Erythroblast (primary cell): ENCODE measurements around the gene MTAP.

Source experiments
- DNase-seq, 2 experiments: peaks; one replicate each; lab custom pipeline; 2025; lab: John Stamatoyannopoulos, UW
- GATA1 ChIP-seq: IDR thresholded peaks from 2 replicates; pipeline ENCODE4 v1.6.1; 2011; ENCODE audit warnings: low read depth, mild to moderate bottlenecking, control low read depth, low read length, moderate library complexity
- POLR2A ChIP-seq: IDR thresholded peaks from 2 replicates; pipeline ENCODE4 v1.6.1; 2011; ENCODE audit warnings: mild to moderate bottlenecking, low read length

Gene MTAP

GRCh38 chr9:21802418-21803000 is at the start of gene MTAP:
TSS of gene MTAP (plus strand) at chr9:21802636. CDS start at chr9:21802749, 113 bp downstream.
- TF ChIP-seq POLR2A (peak; percentile 86), GATA1 (no peak)

DNA sequence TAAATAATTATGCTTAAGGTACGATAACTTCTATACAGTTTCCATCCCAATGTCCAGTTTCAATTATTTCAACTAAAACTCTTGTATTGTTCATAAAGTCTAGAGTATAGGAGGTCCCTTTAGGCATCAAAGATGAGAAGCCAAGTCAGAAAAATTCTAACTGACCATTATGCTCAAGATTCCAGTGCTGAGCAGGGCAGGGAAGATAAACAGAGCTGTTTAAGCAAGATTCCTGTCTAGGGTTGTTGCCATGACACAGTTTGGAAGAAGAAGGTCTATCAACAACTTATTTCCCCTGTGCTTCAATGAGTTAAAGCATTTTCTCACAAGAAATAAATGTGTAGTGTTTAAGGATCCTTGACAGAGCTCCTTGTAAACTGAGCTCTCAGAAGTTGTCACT is 48.9 kb upstream of the MTAP start:
- TF ChIP-seq GATA1 (no peak), POLR2A (no peak)
- DNase-seq, result no peak

More at GRCh38 chr9:21802418-21803000, at the start of gene MTAP:
- DNase-seq, result peak; percentile 76 to 84

DNA sequence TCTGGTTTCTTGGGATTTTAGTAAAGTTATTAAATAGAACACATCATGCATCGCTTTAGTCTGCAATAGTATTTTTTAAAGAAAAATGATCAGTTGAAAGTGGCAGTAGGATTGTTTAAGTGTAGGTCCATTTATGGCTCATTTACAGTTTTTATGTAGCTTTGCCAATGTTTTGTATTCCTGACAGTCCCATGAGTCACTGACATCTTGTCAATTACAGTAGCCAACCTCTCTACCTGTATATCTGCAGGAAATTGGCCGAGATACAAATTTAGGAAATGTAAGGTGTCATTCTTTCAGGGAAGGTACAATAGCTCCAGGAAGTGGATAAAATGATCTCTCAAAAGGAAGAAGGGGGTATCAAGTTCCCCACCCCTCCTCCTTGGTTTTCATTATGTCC is 47.7 kb upstream of the MTAP start:
- TF ChIP-seq GATA1, result no peak
- no peak for TF ChIP-seq POLR2A

DNA sequence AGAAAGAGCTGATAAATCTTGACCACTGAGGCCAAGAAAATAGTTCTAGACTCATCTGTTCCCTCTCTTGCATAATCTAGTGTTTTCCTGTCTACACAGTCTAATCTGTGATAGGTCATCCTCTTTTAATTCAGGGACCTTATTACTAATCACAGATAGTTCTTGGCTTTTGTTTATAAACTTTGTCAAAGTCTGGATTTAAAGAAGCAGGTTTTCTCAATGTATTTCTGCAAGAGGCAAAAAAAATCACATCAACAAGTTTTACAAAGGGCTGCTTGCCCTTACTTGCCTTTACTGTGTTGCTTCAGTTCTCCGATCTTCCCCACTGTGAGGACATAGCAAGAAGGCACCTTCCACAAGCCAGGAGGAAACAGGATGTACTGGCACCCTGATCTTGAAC is 43.9 kb upstream of the MTAP start:
- DNase-seq, result no peak
- TF ChIP-seq POLR2A (no peak), GATA1 (no peak)

More for the DNA sequence above, 47.7 kb upstream of the MTAP start:
- no peak for DNase-seq

DNA sequence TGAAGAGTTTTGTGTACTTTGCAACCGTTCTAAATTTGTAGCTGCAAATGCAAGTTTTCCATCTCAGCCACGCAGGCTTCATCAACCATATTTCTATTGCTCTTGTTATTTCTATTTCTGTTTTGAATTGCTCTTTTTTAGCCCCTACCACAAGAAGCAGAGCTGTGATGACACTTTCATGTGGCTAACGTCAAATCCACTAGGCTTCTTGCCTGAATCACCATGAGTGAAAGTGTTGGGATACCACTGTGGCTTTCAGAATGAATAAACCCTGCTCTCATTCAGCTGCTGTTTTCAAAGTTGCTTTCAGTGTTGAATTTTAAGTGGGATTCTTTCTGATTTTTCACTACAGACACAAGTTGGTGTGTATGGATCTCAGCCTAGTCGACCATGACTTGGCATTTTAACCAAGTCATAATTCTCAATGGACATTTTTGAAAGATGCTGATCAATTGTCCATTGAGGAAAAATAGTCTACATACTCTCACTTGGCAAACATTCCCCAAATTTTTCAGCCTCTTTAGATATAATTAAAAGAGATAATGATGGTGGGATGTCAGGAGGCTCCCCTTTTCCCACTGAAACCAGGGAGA is 41.0 kb upstream of the MTAP start:
- TF ChIP-seq POLR2A, result no peak
- TF ChIP-seq GATA1, result no peak
- no peak for DNase-seq

DNA sequence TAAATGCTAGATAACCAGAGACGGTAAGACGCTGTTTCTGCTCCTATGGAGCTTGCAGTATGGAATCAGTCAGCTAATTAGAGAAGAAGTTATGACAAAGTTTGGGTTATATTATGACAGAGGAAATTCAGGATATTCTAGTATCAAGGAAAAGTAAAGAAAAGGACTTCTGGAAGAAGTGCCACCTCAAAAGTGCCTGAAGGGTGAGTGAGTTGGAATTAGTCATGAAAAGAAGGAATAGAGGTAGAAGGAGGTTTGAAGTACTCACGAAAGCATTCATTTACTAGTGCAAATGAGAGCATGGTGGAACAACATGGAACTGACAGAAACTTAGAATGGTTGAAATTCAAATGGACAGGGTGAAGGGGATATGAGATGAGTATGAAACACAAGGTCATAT is 40.4 kb upstream of the MTAP start:
- DNase-seq, result no peak
- no peak for TF ChIP-seq POLR2A
- no peak for TF ChIP-seq GATA1

DNA sequence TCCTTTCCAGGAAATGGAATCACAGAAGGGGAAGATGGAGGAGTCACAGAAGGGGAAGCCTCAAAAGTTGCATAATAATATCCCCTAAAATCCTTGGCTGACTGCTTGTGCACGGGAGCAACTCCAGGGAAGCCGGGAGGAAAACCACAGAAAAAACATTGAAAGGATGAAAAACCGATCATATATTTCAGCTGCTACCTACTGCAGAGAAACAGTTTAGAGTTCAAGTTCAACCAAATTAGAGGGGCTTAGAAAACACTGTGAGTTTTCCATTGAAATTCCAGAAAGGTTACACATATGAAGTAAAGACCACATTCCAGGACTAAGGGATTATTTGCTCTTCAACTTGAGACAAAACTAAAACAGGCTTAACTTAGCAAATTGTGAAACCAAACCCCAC is 37.6 kb upstream of the MTAP start:
- TF ChIP-seq POLR2A (no peak), GATA1 (no peak)
- DNase-seq, result no peak

GRCh38 chr9:21766096-21766495 is 36.3 kb upstream of the MTAP start:
- no peak for TF ChIP-seq POLR2A
- TF ChIP-seq GATA1, result no peak

DNA sequence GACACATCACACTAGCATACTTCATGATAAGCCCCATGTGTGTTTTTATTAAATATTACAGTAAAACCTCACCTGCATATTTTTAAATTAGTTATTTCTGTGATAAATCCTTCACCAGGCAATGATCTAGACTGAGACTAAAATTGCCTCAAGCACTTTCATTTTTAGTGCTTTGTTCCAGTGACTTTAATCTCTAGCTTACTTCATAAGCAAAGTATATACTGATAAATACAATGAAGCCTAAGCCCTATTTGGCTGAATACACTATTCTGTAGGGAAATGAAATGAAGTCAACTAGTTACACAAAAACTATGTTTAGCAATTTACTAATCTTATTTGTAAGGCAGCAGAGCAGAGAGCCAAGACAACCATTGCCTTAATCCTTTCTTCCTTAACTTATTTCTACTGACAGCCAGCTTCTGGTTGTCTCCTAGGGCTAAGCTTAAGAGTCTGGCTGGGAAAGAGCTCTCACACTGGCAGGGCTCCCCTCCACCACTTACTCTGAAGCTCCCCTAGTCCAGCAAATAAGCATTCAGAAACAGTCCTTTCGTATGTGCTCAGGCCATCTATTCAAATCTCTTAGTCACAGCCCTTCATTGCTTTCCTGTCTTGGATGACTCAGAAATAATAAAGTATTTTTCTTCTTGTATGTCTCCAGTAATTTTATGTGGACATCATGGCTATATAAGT is 31.4 kb upstream of the MTAP start:
- no peak for TF ChIP-seq POLR2A
- TF ChIP-seq GATA1, result no peak
- no peak for DNase-seq

More at GRCh38 chr9:21766096-21766495, 36.3 kb upstream of the MTAP start:
- DNase-seq, result no peak

GRCh38 chr9:21777701-21778100 is 24.7 kb upstream of the MTAP start:
- DNase-seq, result no peak
- TF ChIP-seq GATA1 (no peak), POLR2A (no peak)

- TF ChIP-seq GATA1 (no peak), POLR2A (no peak)
- DNase-seq, result no peak
Measured at GRCh38 chr9:21778304-21778703, 24.1 kb upstream of the MTAP start.

GRCh38 chr9:21779397-21779796 is 23.0 kb upstream of the MTAP start:
- no peak for DNase-seq
- TF ChIP-seq POLR2A (no peak), GATA1 (no peak)

GRCh38 chr9:21781656-21782055 is 20.8 kb upstream of the MTAP start:
- no peak for DNase-seq

GRCh38 chr9:21782205-21782604 is 20.2 kb upstream of the MTAP start:
- TF ChIP-seq GATA1, result no peak
- TF ChIP-seq POLR2A, result no peak
- no peak for DNase-seq

More at GRCh38 chr9:21781656-21782055, 20.8 kb upstream of the MTAP start:
- TF ChIP-seq POLR2A (no peak), GATA1 (no peak)
